ENCODE data around the gene DMRTC2.

The DMRTC2 gene

DNA sequence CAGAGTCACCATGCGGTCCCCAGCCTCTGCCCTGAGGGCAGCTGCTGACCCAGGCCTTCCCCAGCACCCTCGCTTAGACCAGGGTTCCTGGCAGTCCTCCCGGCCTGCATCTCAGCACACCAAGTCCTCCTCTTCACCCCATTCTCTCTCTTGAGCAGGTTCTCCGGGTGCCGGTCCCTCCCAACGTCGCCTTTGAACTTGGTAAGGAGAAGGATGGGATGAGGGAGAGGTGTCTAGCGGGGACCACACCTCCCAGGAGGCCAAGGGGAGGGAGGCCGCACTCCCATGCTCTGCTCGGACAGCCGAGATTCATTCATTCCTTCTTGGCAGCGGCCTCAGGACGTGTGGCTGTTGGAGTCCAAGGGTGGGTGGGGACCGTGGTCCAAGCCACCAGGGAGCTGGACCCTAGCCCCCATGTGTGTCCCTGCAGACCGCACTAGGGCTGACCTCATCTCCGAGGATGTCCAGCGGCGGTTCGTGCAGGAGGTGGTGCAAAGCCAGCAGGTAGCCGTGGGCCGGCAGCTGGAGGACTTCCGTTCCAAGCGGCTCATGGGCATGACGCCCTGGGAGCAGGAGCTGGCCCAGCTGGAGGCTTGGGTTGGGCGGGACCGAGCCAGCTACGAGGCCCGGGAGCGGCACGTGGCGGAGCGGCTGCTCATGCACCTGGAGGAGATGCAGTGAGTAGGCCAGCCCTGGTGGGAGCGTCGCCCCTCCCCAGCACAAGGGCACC, 47.5 kb downstream of the DMRTC2 start:
- DNase-seq, result no peak

DNA sequence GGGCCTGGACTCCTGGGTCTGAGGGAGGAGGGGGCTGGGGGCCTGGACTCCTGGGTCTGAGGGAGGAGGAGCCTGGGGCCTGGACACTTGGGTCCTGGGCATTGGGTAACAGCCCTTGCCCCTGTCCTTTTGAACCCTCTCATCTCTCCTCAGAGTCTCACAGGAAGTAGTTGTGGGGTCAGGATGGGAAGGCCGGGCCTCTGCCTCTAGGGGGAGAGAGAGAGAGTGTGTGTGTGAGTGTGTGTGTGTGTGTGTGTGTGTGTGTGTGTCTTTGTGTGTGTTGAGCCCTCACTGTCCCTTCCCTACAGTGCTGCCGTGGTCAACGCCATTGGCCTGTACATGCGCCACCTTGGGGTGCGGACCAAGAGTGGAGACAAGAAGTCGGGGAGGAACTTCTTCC, 49.1 kb downstream of the DMRTC2 start:
- peak; percentile 24 for DNase-seq

DNA sequence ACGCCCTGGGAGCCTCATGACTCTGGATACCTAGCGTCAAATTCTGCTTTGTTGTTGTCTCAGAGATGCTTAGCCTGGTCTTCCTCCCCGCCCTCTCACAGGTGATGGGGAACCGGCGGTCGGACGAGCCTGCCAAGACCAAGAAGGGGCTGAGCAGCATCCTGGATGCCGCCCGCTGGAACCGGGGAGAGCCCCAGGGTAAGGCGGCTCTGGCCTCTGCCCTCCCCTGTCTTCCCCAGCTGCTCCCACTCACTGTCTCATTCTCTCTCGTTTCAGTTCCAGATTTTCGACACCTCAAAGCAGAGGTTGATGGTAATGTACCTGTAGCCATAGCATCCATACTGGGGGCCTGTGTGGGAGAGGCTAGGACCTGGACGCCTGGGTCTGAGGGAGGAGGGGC, 49.5 kb downstream of the DMRTC2 start:
- DNase-seq, result no peak

DNA sequence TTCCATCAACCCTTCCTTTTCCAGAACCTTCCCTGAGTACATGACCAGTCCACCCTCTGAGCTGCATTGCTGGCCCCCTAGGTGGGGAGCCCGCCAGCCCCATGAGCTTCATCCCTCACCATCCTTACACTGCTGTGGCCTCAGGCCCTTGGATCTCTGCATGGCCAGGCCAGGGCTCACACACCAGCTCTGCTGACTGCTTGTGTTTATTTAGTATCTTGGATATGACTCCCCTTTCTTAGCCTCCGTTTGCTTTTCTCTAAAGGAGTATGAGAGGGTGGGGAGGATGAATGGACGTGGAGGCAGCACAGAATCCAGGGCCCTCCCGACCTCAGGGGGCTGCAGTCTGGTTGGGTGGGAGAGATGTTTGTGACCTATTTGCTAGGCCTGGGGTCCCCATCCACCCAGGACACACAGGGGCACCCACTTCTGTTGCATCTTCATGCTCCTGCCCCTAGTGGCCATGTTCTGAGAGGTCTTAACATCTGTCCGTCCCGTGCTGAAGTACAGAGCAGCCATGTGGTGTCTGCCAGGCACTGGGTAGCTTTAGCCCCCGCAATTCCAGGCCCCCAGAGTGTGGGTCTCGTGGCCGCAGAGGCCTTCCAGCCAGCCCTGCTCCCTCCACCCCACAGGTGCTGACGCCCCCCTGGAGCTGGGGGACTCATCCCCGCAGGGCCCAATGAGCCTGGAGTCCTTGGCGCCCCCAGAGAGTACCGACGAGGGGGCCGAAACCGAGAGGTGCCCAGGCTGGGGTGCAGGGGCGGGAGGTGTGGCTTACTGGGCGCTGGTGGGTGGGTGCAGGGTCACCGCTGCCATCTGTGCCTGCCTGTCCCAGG, 51.1 kb downstream of the DMRTC2 start:
- no peak for DNase-seq

DNA sequence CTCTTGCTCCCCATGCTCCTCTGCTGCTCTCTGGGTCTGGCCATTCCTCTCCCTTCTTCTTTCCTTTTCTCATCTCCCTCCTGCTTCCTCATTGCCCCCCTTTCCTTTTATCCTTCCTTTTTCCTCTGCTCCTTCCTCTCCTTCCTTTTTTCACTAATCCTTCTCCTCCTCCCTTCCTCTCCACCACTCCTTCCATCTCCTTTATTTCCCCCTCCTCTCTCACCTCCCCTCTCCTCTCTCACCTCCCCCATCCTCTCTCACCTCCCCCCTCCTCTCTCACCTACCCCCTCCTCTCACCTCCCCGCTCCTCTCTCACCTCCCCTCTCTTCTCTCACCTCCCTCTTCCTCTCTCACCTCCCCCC, 51.7 kb downstream of the DMRTC2 start:
- no peak for DNase-seq

DNA sequence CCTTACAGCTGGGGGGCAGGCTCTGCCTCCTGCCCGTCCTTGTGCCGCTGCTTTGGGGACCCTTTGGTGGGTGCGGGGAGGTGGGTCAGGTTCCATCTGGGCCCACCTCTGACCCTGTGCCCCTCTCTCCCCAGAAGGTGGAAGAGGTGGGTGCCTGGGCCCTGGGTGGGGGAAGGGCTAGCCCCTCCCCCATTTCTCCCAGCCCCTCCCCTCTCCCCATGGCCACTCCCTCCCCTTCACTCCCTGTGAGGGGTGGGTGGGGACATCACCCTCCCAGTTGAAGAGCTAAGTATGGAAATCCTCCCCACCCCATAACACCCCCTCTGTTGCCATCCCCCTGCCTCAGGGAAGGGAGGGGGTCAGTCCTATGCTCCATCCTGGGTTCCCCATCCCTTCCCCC, 52.3 kb downstream of the DMRTC2 start:
- no peak for DNase-seq

DNA sequence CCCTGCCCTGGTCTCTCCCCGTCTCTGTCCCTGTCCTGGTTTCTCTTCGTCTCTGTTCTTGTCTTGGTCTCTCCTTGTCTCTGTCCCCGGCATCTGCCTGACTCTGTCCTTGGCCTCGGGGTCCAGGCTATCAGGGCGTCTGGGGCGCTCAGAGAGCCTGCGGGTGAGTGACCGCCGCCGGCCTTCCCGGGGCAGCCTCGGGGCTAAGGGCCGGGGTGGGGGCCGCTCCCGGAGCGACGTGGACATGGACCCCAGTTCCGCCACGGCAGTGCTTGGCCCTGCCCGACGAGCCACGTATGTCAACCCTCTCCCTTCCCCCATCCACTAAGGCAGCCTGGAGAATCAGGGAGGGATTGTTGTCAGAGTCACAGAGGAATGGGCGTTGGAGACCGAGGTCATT, 53.0 kb downstream of the DMRTC2 start:
- no peak for DNase-seq

DNA sequence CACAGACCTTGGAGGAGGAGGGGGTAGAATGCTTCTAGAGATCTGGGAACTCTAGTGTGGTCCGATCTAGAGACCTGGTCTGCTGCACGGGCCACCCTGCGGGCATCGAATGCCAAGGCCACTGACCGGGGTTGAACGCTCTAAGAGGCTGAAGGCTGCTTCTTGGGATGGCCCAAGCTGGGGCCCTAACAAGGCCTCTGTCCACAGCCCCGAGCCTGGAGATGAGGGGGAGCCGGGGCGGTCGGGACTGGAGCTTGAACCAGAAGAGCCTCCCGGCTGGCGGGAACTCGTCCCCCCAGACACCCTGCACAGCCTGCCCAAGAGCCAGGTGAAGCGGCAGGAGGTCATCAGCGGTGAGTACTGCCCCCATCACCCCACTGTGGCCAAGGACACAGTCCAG, 53.4 kb downstream of the DMRTC2 start:
- DNase-seq, result no peak
